Prostate gland (tissue), 2 donors: ENCODE data around the gene PPP2R2D. TPM values are rescaled to one million over a fixed set of nuclear protein-coding genes. Genes with fewer than 3 reads are reported as not detected.

Experiments used
- DNase-seq: peaks from one replicate; pipeline ENCODE4 v3.0.0-alpha.2; 2019; ENCODE audit warnings: low spot score
- H3K27ac ChIP-seq, 2 donors: fragments of 200-600 bp; sonication (generic); 2 replicates each; pipeline ENCODE4 v1.5.1; 2017 to 2019
- H3K27me3 ChIP-seq: fragments of 200-600 bp; sonication (generic); replicated peaks from 2 replicates; pipeline ENCODE4 v1.5.1; 2019; ENCODE audit not compliant: insufficient read depth
- H3K36me3 ChIP-seq, 2 donors: fragments of 200-600 bp; sonication (generic); 1 replicate in 1 of 2; 2 replicates in 1 of 2; pipeline versions ENCODE4 v1.5.1 to v1.8.1; 2017 to 2019
- H3K4me1 ChIP-seq: fragments of 200-600 bp; sonication (generic); replicated peaks from 2 replicates; pipeline ENCODE4 v1.5.1; 2019
- H3K4me3 ChIP-seq, 2 donors: fragments of 200-600 bp; sonication (generic); 2 replicates each; pipeline ENCODE4 v1.5.1; 2017 to 2019
- H3K9me3 ChIP-seq: fragments of 200-600 bp; sonication (generic); 2 replicates; pipeline ENCODE4 v1.5.1; 2017
- POLR2A ChIP-seq: fragments of 450-650 bp; IDR thresholded peaks from one replicate; pipeline ENCODE4 v1.6.1; 2016; ENCODE audit warnings: antibody characterized with exemption, mild to moderate bottlenecking
- POLR2AphosphoS5 ChIP-seq: sonication (generic); formaldehyde crosslinking; IDR thresholded peaks from one replicate; pipeline ENCODE4 v1.6.1; 2017; ENCODE audit warnings: antibody characterized with exemption
- WGBS: methylation state at CpG from one replicate; pipeline ENCODE4 v1.1.5; 2018; 5-methylcytosine and 5-hydroxymethylcytosine counted together
- intact Hi-C: fragments of 100-400 bp; cut with DNase I; formaldehyde crosslinking; loops from one replicate; pipeline ENCODE4 v1.14.2; 2022
- total RNA-seq, 2 donors: library from RNA; depleted of rRNA; stranded (reverse); fragments of >200 nt; gene quantifications; one replicate each; pipeline ENCODE4 v1.1.0, GENCODE V29; 2016
- TF ChIP-seq, protein P1 (sequence below), 4 experiments: fragments of 200-600 bp in 2 of 4; fragments of 450-650 bp in 2 of 4; sonication (generic) in 2 of 4; IDR thresholded peaks; 1 replicate in 3 of 4; 2 replicates in 1 of 4; pipeline ENCODE4 v1.5.1; 2016 to 2019; ENCODE audit warnings: antibody characterized with exemption in 4 of 4, mild to moderate bottlenecking in 2 of 4, moderate library complexity in 2 of 4

Gene PPP2R2D
- total RNA-seq, 2 donors from 2014 or later, result 37.0 to 55.2 TPM

DNA sequence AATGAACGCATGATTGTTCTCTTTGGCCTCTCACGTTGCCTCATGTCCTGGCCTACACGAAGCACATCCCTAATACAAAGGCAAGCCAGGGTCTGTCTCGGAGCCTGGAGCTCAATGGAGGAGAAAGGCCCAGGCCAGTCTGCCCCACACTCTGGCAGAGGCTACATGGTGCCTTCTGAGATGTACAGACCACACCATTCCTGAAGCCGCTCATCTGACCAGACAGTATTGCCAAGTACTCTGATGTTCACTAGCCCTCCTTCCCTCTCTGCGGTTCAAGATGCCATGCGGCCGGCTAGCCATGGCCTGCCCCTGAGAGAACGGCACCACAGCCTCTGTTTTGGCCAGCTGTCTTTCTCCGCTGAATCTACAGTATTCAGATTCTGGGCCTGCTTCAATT lies 75.0 kb downstream of the PPP2R2D start:
- peaks cover 19% of the 10 kb centered on the region for H3K4me1 ChIP-seq
- H3K27ac ChIP-seq, result no peak overlapping the region
- DNase-seq, result no peak
- H3K4me3 ChIP-seq, result no peak overlapping the region
- no peak for TF ChIP-seq POLR2A
- H3K36me3 ChIP-seq, result no peaks in the 10 kb centered on the region
- intact Hi-C loops, result no loop called here
- H3K27me3 ChIP-seq, result no peaks in the 10 kb centered on the region
- no peaks in the 10 kb centered on the region for H3K9me3 ChIP-seq
- 93% methylated on average over 10 of the region's 10 CpGs for WGBS

DNA sequence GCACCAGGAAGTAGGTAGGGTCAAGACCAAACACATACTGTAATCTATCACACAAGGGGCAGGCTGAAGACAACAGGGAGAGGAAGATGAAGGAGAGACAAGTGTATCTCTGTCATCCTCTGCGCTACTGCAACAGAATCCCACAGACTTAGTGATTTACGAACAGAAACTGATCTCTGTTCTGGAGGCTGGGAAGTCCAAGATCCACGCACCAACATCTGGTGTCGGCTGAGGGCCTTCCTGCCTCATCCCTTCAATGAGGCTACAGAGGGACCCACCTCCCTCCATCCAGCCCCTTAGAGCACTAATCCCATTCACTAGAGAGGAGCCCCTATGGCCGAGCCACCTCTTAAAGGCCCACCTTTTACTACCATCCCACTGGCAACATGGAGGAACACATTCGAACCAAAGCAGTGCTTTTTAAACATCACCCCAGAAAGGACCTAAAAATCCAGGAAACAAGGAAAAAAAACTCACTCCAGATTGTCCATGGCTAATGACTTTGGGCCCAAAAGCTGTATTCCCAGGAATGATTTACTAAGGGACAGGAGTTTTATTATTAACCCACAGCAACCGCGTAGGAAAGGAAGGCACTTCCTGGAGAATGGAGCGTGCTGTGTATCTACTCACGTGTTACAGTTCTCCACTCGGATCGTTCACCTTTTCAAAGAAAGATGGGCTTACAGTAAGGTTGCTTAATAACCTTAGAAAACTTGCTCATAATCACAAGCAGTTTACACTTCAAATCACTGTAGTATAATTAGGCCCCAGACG lies 76.7 kb downstream of the PPP2R2D start:
- TF ChIP-seq POLR2A, result no peak
- no peak for TF ChIP-seq POLR2AphosphoS5
- TF ChIP-seq, protein P1, sequence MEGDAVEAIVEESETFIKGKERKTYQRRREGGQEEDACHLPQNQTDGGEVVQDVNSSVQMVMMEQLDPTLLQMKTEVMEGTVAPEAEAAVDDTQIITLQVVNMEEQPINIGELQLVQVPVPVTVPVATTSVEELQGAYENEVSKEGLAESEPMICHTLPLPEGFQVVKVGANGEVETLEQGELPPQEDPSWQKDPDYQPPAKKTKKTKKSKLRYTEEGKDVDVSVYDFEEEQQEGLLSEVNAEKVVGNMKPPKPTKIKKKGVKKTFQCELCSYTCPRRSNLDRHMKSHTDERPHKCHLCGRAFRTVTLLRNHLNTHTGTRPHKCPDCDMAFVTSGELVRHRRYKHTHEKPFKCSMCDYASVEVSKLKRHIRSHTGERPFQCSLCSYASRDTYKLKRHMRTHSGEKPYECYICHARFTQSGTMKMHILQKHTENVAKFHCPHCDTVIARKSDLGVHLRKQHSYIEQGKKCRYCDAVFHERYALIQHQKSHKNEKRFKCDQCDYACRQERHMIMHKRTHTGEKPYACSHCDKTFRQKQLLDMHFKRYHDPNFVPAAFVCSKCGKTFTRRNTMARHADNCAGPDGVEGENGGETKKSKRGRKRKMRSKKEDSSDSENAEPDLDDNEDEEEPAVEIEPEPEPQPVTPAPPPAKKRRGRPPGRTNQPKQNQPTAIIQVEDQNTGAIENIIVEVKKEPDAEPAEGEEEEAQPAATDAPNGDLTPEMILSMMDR (IDR thresholded peaks at IDR 0.05), result no peak
- H3K9me3 ChIP-seq, result no peaks in the 10 kb centered on the region
- 84% methylated on average over 13 of the region's 13 CpGs for WGBS
- H3K4me3 ChIP-seq, result no peak overlapping the region
- DNase-seq, result no peak
- no peaks in the 10 kb centered on the region for H3K27me3 ChIP-seq
- no peaks in the 10 kb centered on the region for H3K36me3 ChIP-seq
- intact Hi-C loops, result no loop called here
- peaks cover 19% of the 10 kb centered on the region for H3K4me1 ChIP-seq
- no peak overlapping the region for H3K27ac ChIP-seq

DNA sequence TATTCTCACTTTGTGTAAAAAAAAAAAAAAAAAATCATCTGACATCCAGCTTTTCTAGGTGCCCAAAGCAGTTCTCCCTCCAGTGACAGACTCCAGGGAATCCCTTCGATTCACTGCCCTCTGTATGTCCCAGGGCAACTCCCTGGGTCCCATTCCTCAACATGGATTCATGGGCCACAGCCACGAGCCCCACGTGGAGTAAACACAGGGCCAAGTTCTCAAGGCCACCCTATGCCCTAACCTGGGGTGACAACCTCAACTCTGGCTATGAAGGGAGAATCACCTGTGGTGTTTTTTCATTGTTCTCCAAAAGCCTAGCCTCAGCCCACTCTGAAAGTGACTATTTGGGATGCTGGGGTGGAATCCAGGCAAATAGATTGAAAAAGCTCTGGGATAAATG lies 77.6 kb downstream of the PPP2R2D start:
- Histone ChIP-seq H3K27ac (peak overlapping the region in 1 of 2 donors; percentile 93), H3K9me3 (no peaks in the 10 kb centered on the region), H3K4me3 (no peak overlapping the region), H3K36me3 (no peaks in the 10 kb centered on the region), H3K27me3 (no peaks in the 10 kb centered on the region), H3K4me1 (peaks cover 12% of the 10 kb centered on the region)
- WGBS, result 77% methylated on average over 3 of the region's 3 CpGs
- intact Hi-C loops, result no loop called here
- TF ChIP-seq, protein P1 (IDR thresholded peaks at IDR 0.05), result no peak
- TF ChIP-seq POLR2A (no peak), POLR2AphosphoS5 (no peak)
- no peak for DNase-seq

DNA sequence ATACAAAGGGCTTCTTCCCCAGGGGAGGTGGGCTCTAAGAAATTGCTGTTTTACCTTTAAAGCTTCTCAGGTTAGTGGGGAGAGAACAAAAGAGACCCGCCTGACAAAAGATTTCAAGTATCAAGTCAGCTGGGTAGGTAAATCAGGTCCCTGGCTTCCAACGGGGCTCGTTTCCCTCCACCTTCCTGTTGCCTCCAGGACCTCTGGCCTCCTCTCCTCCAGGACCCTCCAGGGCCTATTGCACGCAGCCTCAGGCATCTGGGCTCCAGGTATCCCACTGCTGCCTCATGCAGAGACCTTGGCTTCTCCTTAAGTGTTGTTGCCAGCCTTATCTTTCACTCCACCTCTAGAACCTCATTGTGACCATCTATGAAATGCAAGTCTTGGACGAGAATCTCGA lies 78.0 kb downstream of the PPP2R2D start:
- Histone ChIP-seq H3K27me3 (no peaks in the 10 kb centered on the region), H3K27ac (peak overlapping the region in 1 of 2 donors; percentile 93), H3K9me3 (no peaks in the 10 kb centered on the region), H3K4me3 (no peak overlapping the region), H3K36me3 (no peaks in the 10 kb centered on the region), H3K4me1 (peaks cover 9% of the 10 kb centered on the region)
- intact Hi-C loops, result no loop called here
- DNase-seq, result no peak
- 69% methylated on average over 6 of the region's 6 CpGs for WGBS
- no peak for TF ChIP-seq POLR2A
- TF ChIP-seq, protein P1 (IDR thresholded peaks at IDR 0.05), result no peak
- no peak for TF ChIP-seq POLR2AphosphoS5

DNA sequence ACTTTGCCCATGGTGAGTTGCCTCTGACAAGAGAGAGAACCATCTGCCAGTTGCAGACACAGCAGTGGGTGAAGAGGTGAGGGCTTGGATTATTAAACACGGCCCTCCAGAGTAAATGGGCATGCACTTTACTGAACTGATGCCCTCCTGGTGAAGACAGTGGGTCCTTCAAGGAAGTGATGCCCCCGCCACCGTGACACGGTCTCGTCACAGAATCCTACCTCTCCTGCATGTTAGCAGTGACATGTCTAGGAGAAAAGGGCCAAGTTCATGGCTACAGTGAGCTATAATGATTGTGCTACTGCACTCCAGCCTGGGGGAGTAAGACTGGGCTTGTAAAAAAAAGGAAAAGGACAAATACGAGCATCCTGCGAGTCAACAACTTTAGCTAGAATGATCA lies 78.5 kb downstream of the PPP2R2D start:
- no peaks in the 10 kb centered on the region for H3K36me3 ChIP-seq
- peaks cover 9% of the 10 kb centered on the region for H3K4me1 ChIP-seq
- peak overlapping the region; percentile 87 to 100 for H3K4me3 ChIP-seq
- no peaks in the 10 kb centered on the region for H3K9me3 ChIP-seq
- no peaks in the 10 kb centered on the region for H3K27me3 ChIP-seq
- H3K27ac ChIP-seq, result peak overlapping the region; percentile 64 to 93
- WGBS, result 52% methylated on average over 7 of the region's 7 CpGs
- DNase-seq, result no peak
- TF ChIP-seq, protein P1 (IDR thresholded peaks at IDR 0.05), result no peak
- TF ChIP-seq POLR2A, result no peak
- no peak for TF ChIP-seq POLR2AphosphoS5
- intact Hi-C loops, result no loop called here
